ENCODE measurements around the gene KLHL3. TPM values are rescaled to one million over a fixed set of nuclear protein-coding genes. Genes with fewer than 3 reads are reported as not detected.

KLHL3 gene
- total and polyA plus RNA-seq, 9 of the 15 experiments (the other 6 are each of a cell fraction or from before 2014, with no cell fraction given), result under 0.01 to 1.5 (median 0.22) TPM

- 88% methylated on average over 1 of the region's 1 CpG for WGBS (ENCODE audit: insufficient coverage, low coverage, missing lambda C conversion rate)
- H3K9ac ChIP-seq (ENCODE audit: insufficient read depth in 1 of 2, low read depth in 2 of 2, low read length in 2 of 2), result no peak overlapping the region
- no peak overlapping the region for H3K27ac ChIP-seq (ENCODE audit: extremely low read depth, low read depth, low read length)
- intact Hi-C loops (cut with micrococcal nuclease) (loop anchor here (5.0 kb wide), 2 partner anchors 247 to 282 kb away; partner anchors contain the start of gene FAM13B), in situ Hi-C loops (cut with MboI) (no loop called here)
- H3K27me3 ChIP-seq (ENCODE audit: control insufficient read depth in 2 of 2, insufficient read depth in 2 of 2, low read length in 2 of 2), result no peaks in the 10 kb centered on the region
- no peak overlapping the region for H2AFZ ChIP-seq (ENCODE audit: low read depth, low read length)
- CTCF ChIA-PET (ENCODE audit: low intra/inter-chr PET ratio), result no interaction called here
- peaks cover 21% of the 10 kb centered on the region; the same call in 2 of the 3 replicates for H3K36me3 ChIP-seq (ENCODE audit: control insufficient read depth, insufficient read depth, low read length)
- BruUV-seq (replicated peaks), result no TSS peak
- no peak overlapping the region for H3K4me2 ChIP-seq (ENCODE audit: insufficient read depth, low read length)
- no peak for DNase-seq (ENCODE audit: extremely low read depth in 1 of 4, low spot score in 3 of 4)
- POLR2A ChIA-PET, result interaction anchor here (0.6 to 2.1 kb wide), 2 partner anchors 9 to 454 kb away, joined by 3 to 18 read pairs; no protein-coding TSS in a partner anchor
- H3K9me1 ChIP-seq (ENCODE audit: control insufficient read depth, insufficient read depth, low read length), result no peaks in the 10 kb centered on the region
- ATAC-seq, result no peak
- peaks cover 28% of the 10 kb centered on the region for H4K20me1 ChIP-seq (replicated peaks; ENCODE audit: control insufficient read depth, insufficient read depth, low read length)
- no peaks in the 10 kb centered on the region for H3K9me3 ChIP-seq (replicated peaks; ENCODE audit: control insufficient read depth, insufficient read depth, low read depth, low read length)
- TF ChIP-seq FOXK1 (CRISPR knock-in tag; IDR thresholded peaks at IDR 0.05; ENCODE audit: borderline replicate concordance) (no peak), JUN (IDR thresholded peaks at IDR 0.05; ENCODE audit: borderline replicate concordance, low read depth, low read length) (no peak), JUN (CRISPR knock-in tag; IDR thresholded peaks at IDR 0.05; ENCODE audit: borderline replicate concordance) (no peak), YY1 (IDR thresholded peaks at IDR 0.05; ENCODE audit: borderline replicate concordance in 1 of 3, control insufficient read depth in 1 of 3, extremely low read depth in 1 of 3, insufficient read depth in 3 of 3, insufficient read length in 1 of 3, insufficient replicate concordance in 2 of 3, low read depth in 1 of 3, low read length in 2 of 3) (no peak), ZSCAN29 (IDR thresholded peaks at IDR 0.05) (no peak), PTTG1 (tag; IDR thresholded peaks at IDR 0.05; ENCODE audit: low read depth) (no peak)
- FAIRE-seq, result no peak
- H3K4me3 ChIP-seq, result no peak overlapping the region
- H3K79me2 ChIP-seq (ENCODE audit: control insufficient read depth, insufficient read depth, low read length), result peaks cover 40% of the 10 kb centered on the region
- H3K4me1 ChIP-seq (replicated peaks in 1 of 2; ENCODE audit: control insufficient read depth in 2 of 2, insufficient read depth in 2 of 2, low read length in 2 of 2), result peaks cover 0 to 16% of the 10 kb centered on the region in 2 experiments; a peak in 3 of 5 replicates
Observed at GRCh38 chr5:137750436-137750835, 14.5 kb upstream of the KLHL3 start.
